ENCODE results near the gene ZNF816.

ZNF816 gene

DNA sequence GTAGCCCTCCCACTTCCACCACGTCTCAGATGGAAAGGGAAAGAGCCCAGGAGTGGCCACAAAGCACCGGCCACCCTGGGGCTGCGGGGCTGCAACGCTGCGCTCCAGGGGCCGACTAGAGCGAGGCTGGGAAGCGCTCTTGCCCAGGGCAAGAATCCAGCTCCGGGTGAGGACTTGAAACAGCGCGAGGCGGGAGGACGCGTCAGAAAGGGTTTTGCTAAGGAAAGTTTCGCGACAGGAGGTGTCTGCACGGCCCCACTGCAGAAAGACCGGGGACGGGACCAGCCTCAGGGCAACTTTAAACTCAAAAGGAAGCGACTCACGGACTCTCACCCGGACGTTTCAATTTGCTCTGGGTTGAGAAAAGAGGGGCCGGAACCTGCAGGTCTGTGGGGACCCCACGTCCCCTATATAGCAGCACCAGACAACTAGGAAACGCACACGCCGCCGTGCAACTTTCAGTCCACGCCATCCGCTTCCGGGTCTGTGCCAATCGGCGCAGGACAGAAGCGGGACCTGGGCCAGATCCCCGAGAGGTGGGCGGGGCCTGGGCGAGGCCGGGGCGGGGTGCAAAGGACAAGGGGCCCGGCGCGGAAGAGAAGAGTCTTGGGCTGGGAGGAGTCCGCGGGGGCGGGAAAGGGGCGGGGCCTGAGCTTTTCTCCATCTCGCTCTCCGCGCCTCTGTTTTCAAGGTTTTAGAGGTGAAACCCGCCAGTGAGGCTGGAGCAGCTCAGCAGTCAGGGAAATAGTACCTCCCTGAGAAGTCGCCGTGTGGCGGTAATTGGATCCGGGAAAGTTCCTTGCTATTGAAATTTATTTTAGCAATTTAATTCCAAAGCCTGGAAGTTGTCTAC lies at the start of gene ZNF816:
Gene ZNF816 (minus strand): TSS at position 488 of the 853 bp plus-strand sequence. CDS start 6,792 bp downstream, outside the sequence.
- peak within 1 kb of the TSS; percentile 69 for H3K4me3 ChIP-seq (ENCODE audit: low read depth, low read length)
- no peak for TF ChIP-seq CTCF (IDR thresholded peaks at IDR 0.05; ENCODE audit: borderline replicate concordance, insufficient read depth, low read depth, low read length)

DNA sequence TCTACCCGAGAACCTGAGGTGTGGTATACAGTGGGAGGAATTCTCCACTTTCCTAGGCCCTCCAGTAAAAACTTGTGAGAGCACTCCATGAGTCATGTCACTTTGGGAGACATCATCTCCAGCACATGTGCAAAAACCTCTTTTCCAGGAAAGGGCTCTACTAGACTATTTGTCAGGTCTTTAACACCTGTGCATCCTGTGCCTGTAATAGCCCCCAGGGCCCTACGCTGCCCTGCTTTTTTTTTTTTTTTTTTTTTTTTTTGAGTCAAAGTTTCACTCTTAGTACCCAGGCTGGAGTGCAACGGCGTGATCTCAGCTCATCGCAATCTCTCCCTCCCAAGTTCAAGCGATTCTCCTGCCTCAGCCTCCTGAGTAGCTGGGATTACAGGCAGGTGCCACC lies 49.3 kb upstream of the ZNF816 start:
- TF ChIP-seq CTCF (IDR thresholded peaks at IDR 0.05; ENCODE audit: borderline replicate concordance, insufficient read depth, low read depth, low read length) = no peak

DNA sequence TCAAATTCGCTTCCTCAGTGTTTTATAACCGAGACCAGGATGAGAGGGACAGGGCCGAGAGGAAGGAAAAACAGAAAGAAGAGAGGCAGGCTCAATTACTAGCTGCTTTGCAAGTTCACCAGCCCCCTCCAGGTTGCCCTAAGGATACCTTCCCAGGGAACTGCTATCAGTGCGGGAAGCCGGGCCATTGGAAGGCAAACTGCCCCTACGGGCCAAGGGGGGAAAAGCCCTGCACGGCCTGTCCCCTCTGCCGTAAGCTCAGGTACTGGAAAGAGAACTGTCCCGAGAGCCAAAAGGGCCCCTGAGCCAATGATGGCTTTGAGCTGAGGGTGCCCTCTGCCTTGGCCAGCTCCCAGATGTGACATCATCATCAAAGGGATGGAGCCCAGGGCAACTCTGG lies 47.8 kb upstream of the ZNF816 start:
- H3K4me3 ChIP-seq (ENCODE audit: low read depth, low read length) = no peak overlapping the region
- TF ChIP-seq CTCF (IDR thresholded peaks at IDR 0.05; ENCODE audit: borderline replicate concordance, insufficient read depth, low read depth, low read length) = no peak

More for the DNA sequence above, 49.3 kb upstream of the ZNF816 start:
- no peak overlapping the region for H3K4me3 ChIP-seq (ENCODE audit: low read depth, low read length)

- TF ChIP-seq CTCF (IDR thresholded peaks at IDR 0.05; ENCODE audit: borderline replicate concordance, insufficient read depth, low read depth, low read length) = no peak
- no peak overlapping the region for H3K4me3 ChIP-seq (ENCODE audit: low read depth, low read length)
Measured at GRCh38 chr19:53008061-53008778, 45.5 kb upstream of the ZNF816 start.

DNA sequence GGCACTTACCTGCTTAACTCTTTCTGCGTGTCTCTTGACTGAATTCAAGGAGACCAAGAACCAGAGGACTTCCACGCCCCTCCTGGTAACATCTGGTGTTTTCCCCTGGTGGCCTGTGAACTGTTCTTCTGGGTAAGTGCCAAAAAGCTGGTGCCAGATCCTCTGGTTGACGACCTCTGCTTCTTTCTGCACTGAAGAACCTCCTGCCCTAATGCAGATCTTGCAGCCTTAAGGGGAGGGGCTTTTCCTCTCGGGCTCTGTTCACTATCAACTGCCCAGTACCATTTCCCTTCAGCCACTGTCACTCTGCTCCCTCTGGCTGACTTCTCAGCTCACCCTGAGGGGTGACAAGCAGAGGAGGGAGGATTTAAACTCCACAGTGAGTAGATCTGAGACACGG lies 44.9 kb upstream of the ZNF816 start:
- TF ChIP-seq CTCF (IDR thresholded peaks at IDR 0.05; ENCODE audit: borderline replicate concordance, insufficient read depth, low read depth, low read length) = no peak
- H3K4me3 ChIP-seq (ENCODE audit: low read depth, low read length) = no peak overlapping the region

DNA sequence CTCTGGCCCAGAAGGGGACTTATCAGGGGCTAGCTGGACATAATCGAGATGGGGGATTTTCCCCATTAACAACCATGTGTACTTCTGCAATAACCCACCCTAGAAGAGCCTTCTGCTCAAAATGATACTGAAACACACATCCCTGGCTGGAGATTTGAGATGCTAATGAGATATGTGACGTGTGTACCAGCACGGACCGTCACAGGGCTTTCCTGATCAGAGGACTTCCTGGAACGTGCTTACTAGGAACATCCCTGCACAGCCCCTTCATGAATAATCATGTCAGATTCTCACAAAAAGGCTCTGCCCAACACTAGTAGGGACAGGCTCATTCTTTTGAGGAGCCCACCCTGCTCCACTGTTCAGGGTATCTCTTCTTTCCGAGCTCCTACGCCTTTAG lies 44.5 kb upstream of the ZNF816 start:
- no peak overlapping the region for H3K4me3 ChIP-seq (ENCODE audit: low read depth, low read length)
- TF ChIP-seq CTCF (IDR thresholded peaks at IDR 0.05; ENCODE audit: borderline replicate concordance, insufficient read depth, low read depth, low read length) = no peak

Measured in GM12875 (cell line).